Glutamatergic neuron (in vitro differentiated cells): ENCODE measurements around the gene CEP19. TPM values are rescaled to one million over a fixed set of nuclear protein-coding genes. Genes with fewer than 3 reads are reported as not detected.

Source experiments
- DNase-seq: peaks from one replicate; pipeline ENCODE4 v3.0.0; 2022
- H3K27ac Mint-ChIP-seq: one replicate; pipeline ENCODE4 v1.8.0; 2020; ENCODE audit warnings: mild to moderate bottlenecking, mixed read lengths, inconsistent platforms; ENCODE audit not compliant: unreplicated experiment
- H3K27me3 Mint-ChIP-seq: one replicate; pipeline ENCODE4 v1.8.0; 2020; ENCODE audit warnings: mild to moderate bottlenecking, moderate library complexity, mixed read lengths, inconsistent platforms; ENCODE audit not compliant: unreplicated experiment
- H3K36me3 Mint-ChIP-seq: one replicate; pipeline ENCODE4 v1.8.0; 2020; ENCODE audit warnings: mild to moderate bottlenecking, mixed read lengths, inconsistent platforms; ENCODE audit not compliant: unreplicated experiment
- H3K4me1 Mint-ChIP-seq: one replicate; pipeline ENCODE4 v1.8.0; 2020; ENCODE audit warnings: mild to moderate bottlenecking, low read depth, mixed read lengths, inconsistent platforms; ENCODE audit not compliant: unreplicated experiment
- H3K4me3 Mint-ChIP-seq: one replicate; pipeline ENCODE4 v1.8.0; 2020; ENCODE audit warnings: mild to moderate bottlenecking, mixed read lengths, inconsistent platforms; ENCODE audit not compliant: unreplicated experiment
- H3K9me3 Mint-ChIP-seq: one replicate; pipeline ENCODE4 v1.8.0; 2020; ENCODE audit warnings: mild to moderate bottlenecking, moderate library complexity, mixed read lengths, inconsistent platforms; ENCODE audit not compliant: unreplicated experiment
- total RNA-seq: library from RNA; stranded (reverse); fragmentation: NEBNext Ultra II Directional; extraction: Animal tissue kit (Norgen Biotek cat#: 25700); gene quantifications from one replicate; pipeline ENCODE4 v1.2.1, GENCODE V29; 2021; ENCODE audit not compliant: unreplicated experiment
- TF ChIP-seq, protein P1 (sequence below): fragments of 200-600 bp; sonication (generic); IDR thresholded peaks from one replicate; pipeline ENCODE4 v1.5.0; 2021; ENCODE audit not compliant: partially characterized antibody, unreplicated experiment

CEP19 gene
- total RNA-seq, 1 donor from 2014 or later, result 3.3 TPM

GRCh38 chr3:196677353-196677752 is 34.7 kb downstream of the CEP19 start:
- Mint-ChIP-seq H3K27me3 (no peaks in the 10 kb centered on the region), H3K9me3 (no peaks in the 10 kb centered on the region), H3K4me3 (no peak overlapping the region), H3K4me1 (no peaks in the 10 kb centered on the region), H3K27ac (no peak overlapping the region), H3K36me3 (peaks cover 5% of the 10 kb centered on the region)
- DNase-seq, result no peak
- TF ChIP-seq, protein P1, sequence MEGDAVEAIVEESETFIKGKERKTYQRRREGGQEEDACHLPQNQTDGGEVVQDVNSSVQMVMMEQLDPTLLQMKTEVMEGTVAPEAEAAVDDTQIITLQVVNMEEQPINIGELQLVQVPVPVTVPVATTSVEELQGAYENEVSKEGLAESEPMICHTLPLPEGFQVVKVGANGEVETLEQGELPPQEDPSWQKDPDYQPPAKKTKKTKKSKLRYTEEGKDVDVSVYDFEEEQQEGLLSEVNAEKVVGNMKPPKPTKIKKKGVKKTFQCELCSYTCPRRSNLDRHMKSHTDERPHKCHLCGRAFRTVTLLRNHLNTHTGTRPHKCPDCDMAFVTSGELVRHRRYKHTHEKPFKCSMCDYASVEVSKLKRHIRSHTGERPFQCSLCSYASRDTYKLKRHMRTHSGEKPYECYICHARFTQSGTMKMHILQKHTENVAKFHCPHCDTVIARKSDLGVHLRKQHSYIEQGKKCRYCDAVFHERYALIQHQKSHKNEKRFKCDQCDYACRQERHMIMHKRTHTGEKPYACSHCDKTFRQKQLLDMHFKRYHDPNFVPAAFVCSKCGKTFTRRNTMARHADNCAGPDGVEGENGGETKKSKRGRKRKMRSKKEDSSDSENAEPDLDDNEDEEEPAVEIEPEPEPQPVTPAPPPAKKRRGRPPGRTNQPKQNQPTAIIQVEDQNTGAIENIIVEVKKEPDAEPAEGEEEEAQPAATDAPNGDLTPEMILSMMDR, result no peak

- no peak overlapping the region for H3K4me3 Mint-ChIP-seq
- H3K4me1 Mint-ChIP-seq, result peaks cover 4% of the 10 kb centered on the region
These were observed 38.4 kb downstream of the CEP19 start for GRCh38 chr3:196673632-196674031.

DNA sequence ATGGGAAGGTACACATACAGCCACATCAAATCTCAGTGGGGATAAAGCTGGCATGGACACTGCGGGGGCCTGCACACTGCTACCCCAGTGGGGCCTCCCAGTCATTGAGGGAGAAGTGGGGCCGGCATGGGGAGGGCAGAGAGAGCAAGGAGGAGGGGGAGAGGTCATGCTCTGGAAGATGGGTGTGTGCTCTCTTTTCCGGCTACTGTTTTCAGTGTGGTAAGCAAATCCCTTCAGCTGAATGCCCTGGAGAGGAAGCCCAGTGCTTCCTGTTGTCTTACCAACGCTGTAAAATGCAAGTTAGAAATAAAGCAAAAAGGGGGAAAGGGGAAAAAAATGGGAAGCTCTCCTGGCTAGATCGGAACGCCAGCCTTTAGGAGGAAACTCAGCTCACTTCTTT is 41.7 kb downstream of the CEP19 start:
- no peaks in the 10 kb centered on the region for H3K36me3 Mint-ChIP-seq
- H3K4me3 Mint-ChIP-seq, result no peak overlapping the region
- H3K27ac Mint-ChIP-seq, result no peak overlapping the region
- H3K27me3 Mint-ChIP-seq, result peaks cover 7% of the 10 kb centered on the region
- H3K4me1 Mint-ChIP-seq, result peaks cover 15% of the 10 kb centered on the region
- no peak for DNase-seq
- H3K9me3 Mint-ChIP-seq, result peaks cover 10% of the 10 kb centered on the region
- TF ChIP-seq, protein P1, result no peak

More at GRCh38 chr3:196673632-196674031, 38.4 kb downstream of the CEP19 start:
- no peaks in the 10 kb centered on the region for H3K9me3 Mint-ChIP-seq
- TF ChIP-seq, protein P1, result no peak
- no peaks in the 10 kb centered on the region for H3K36me3 Mint-ChIP-seq
- no peaks in the 10 kb centered on the region for H3K27me3 Mint-ChIP-seq
- no peak overlapping the region for H3K27ac Mint-ChIP-seq
- DNase-seq, result no peak

- Mint-ChIP-seq H3K4me3 (no peak overlapping the region), H3K27me3 (peaks cover 7% of the 10 kb centered on the region), H3K27ac (no peak overlapping the region), H3K36me3 (no peaks in the 10 kb centered on the region), H3K9me3 (peaks cover 11% of the 10 kb centered on the region), H3K4me1 (peaks cover 17% of the 10 kb centered on the region)
- TF ChIP-seq, protein P1, result no peak
- DNase-seq, result no peak
These were observed 44.8 kb downstream of the CEP19 start for GRCh38 chr3:196667056-196667825.
